ENCODE results near the gene NACAD.
A peak's percentile ranks its signal among the peaks of the same experiment; 100 is the strongest.

The NACAD gene

DNA sequence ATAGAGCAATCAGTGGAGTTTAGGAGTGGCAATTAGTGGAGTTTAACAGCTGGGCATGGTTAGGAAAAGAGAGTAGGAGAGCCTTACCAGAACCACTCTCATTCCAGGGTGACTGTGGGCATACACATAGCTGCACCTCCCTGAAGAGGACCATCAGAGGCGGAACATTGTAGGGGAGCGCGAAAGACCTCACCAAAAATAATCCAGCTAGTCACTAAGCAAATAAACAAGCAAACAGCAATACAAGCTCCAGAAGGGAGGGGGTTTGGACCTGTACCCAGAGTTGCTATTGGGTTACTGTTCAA lies 4.1 kb upstream of the NACAD start:
- Histone ChIP-seq H3K27ac (no peak overlapping the region), H3K4me3 (no peak overlapping the region)

DNA sequence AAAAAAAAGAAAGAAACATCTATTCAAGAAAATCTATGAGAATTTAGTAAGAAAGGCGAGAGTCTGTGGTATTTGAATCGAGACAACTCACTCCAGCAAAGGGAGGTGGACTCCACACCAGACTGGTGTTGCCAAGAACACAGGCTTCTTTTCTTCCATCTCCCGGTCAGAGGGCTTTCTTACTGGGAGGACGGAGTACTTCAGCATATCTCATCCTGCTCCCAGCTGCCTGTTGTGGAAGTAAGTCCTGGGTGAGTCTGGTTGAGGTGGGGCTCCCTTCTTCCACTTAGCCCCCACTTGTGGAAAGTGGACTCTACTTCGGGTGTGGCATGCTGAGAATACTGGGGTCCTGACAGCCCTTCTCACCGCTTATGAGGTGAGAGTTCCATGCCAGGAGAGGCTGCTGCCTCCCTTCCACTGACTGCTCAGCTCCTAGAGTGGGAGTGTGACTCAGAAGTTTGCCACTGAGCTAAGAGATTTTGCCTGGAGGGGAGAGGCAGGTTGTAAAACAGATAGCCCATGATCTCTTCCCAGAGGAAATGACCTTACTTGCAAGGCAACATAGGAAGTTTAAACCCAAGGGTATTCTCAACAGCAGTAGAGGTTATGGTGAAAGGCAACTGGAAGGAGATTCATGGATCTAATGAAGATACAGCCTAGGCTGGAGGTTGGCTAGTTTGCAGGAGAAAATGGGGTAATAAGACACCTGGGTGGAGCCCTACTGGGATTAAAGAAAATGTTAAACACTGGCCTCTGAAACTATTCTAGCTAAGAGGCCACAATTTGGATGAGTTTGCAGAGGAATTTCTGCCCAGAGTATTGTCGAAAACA lies 3.5 kb upstream of the NACAD start:
- Histone ChIP-seq H3K4me3 (no peak overlapping the region), H3K27ac (no peak overlapping the region)

DNA sequence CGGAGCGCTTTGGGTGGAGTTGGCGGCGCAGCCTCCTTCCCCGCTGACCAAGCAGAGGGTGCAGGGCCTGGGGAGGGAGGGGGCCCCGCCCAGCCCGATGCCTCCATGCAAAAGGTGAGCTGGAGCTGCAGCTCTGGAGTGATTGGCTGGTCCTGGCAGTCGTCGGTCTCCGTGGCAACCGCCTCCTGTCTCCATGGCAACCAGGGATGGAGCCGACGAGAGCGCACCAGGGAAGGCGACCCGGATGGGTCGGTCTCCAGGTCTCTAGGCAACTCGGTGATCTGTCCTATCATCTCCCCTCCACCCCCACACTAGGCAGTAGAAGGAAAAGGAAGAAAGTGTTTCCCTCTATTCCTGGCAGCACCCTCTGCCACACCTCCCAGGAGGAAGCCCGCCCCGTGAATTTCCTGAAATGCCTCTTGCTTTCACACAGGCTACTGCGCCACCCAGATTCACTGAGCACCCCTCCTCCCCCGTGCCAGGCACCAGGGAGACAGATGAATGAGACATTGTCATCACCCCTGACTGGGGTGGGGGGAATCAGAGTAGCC lies 647 bp upstream of the NACAD start:
- peak overlapping the region; percentile 31 to 49 (median 42) for H3K4me3 ChIP-seq
- H3K27ac ChIP-seq = peak overlapping the region in 4 of 21 experiments; percentile 5 to 76 (median 44)

DNA sequence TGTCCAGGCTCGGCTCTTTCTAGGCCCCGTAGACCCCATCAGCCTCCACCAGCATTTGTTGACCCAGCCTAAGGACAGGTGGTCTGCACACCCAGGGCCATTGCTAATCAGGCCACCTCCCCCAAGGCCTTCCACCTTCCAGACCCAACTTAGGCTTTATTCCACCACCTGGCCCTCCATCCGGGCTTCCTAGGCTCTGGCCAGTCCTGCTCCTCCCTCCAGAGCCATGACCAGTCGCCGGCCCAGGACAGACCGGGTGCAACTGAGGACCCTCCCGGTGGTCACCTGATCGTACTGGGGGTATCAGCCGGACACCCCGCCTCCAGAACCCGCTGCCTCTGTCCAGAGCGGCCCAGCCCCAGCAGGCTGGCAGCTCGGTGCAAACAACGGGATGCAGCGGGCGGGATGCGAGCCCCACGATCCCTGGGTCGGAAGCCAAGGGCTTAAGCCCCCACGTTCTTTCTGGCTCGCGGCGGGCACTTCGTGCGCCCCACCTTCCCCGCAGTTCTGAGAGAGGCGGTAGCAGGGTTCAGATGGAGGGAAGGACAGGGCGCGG lies 545 bp downstream of the NACAD start:
- H3K27ac ChIP-seq = peak overlapping the region in 10 of 21 experiments; percentile 5 to 76 (median 58)
- H3K4me3 ChIP-seq = peak overlapping the region; percentile 31 to 49 (median 42)

DNA sequence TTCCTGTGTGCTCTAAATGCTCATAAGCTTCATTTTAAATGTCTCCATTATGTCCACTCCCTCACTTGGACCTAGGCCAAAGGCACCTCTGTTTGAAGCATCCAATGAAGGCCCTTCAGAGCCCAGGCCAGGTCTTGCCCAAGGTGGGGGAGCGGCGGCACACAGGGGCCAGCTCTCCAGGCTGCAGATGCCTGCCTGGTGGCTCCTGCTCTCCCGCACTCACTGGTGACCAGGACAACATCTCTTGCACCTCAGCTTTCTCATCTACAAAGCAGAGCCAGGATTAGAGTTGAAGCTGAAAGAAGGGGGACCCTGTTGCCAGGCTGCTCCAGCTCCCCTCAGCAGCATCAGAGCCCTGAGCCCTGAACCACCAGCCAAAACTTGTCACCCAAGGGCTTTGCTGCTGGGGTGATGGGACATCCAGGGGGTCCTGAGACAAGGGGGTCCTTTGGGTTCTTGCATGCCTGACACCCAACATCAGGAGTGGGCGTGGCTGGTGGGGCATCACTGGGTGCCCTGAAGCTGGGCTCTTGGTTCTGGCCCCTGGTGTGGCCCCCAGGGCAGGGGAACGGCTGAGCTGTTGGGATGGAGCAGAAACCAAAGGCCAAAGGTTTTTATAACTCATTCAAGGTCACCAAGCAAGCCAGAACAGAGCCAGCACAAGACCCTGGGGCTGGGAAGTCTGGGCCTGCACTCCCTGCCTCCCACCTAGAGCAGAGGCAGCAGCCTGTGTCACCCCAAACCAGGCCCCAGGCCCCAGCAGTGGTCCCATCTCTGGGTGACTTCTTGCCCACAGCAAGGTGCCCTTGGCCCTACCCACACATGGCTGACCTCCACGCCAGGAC lies 1.2 kb downstream of the NACAD start:
- peak overlapping the region in 2 of 21 experiments; percentile 56 to 76 for H3K27ac ChIP-seq
- no peak overlapping the region for H3K4me3 ChIP-seq

DNA sequence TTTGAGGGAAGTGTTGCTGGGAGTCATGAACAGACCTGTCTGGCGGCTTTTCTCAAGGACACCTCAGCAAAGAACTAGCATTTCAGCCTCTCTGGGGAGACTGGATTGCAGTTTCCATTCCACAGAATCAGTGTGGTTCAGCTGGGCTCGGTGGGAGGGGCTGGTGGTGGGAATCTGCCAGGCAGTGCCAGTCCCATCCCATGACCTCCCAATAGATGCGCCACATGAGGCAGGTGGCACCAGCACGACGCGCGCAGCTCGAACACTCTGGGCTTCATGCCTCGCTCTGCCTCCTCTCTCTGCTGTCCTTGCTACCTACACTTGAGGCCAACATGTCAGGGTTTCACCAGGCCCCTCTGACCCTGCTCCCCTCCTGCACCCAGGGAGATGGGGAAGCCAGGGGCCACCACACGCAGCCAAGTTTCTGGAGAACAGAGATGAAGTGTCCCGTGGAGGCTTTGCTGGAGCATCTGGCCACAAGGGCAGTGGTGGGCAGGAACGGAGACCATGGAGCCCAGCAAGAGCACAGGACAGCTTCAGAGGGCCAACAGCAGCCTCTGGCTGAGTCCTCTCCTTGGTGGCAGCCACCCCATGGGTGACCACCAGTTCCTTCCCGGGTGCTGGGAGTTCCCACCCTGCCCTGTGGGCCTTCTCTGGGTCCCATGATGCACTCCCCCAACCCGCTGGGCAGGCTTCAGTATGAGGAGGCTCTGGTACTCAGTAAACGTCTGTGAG lies 2.3 kb downstream of the NACAD start:
- H3K4me3 ChIP-seq = no peak overlapping the region
- no peak overlapping the region for H3K27ac ChIP-seq

DNA sequence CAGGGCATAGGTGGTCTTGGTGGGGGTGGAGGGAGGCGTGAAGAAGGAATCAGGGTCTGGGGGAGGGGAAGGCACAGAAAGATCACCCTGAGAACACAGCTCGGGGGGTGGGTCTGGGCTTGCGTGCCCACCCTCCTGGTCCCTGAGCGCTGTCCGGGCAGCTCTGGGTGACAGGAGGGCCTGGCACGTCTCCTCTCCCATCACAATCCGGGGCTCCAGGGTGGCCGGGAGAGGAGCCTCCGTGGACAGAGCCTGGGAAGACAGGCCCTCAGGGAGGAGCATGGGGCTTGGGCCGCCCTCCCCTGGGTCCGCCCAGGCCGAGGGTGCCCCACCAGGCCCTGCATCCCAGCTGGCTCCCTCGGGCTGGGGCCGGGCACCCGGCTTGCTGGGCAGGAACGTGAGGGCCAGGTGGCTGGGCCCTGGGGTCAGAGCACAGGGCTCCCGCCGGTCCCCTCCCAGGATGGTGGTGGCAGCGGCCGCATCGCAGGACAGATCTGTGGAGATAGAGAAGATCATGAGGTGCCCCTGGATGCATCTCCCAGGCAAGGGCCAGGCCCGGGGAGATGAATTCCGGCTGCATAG lies 3.1 kb downstream of the NACAD start:
- H3K4me3 ChIP-seq = no peak overlapping the region

DNA sequence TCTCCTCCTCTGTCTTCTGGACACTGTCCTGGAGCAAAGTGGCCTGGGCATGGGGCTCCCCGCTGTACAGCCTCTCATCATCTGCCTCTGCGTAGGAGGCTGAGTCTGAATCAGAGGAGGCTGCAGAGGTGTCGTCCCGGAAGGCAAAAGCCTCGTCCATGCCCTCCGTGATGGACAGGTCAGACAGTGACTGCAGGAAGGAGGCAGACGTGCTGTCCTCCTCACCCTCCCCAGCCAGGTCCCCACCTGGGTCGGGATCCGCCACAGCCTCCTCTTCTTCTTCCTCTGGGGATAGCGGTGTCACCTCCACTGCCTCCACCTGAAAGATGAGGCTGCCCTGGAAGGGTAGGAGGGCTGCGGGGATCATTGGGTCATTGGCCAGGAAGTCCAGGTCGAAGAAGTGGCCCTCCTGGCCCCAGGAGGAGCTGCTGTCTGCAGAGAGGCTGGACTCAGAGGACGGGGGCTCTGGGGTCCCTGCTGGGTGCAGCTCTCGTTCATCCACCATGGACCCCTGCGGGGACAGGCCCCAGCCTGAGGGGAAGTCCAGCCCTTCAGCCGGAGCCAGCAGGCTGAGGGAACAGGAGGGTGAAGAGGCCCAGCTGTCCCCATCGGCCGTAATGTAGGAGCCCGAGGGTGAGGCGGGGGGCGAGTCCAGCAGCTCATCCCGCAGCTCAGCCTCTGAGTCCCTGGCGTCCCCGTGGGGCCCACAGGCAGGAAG lies 3.7 kb downstream of the NACAD start:
- Histone ChIP-seq H3K4me3 (no peak overlapping the region), H3K27ac (no peak overlapping the region)

More for the DNA sequence above, 3.1 kb downstream of the NACAD start:
- H3K27ac ChIP-seq = no peak overlapping the region

DNA sequence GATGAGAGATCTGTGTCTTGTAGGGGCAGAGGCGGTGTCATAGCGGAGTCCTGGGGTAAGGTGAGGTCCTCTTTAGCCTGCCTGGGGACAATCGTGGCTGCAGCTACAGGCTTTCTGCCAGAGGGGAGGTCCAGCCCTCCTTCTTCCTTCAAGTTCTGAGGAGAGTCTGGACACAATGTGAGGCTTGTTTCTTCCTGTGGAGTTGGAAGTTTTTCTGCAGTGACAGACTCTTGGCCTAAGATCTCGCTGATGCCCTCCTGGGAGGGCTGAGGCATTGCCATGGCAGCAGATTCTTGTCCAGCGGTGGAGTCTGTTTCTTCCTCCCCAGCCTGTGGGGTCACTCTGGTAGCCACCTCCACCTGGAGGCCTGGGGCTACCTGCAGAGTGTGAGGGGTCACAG lies 4.4 kb downstream of the NACAD start:
- Histone ChIP-seq H3K27ac (no peak overlapping the region), H3K4me3 (no peak overlapping the region)

DNA sequence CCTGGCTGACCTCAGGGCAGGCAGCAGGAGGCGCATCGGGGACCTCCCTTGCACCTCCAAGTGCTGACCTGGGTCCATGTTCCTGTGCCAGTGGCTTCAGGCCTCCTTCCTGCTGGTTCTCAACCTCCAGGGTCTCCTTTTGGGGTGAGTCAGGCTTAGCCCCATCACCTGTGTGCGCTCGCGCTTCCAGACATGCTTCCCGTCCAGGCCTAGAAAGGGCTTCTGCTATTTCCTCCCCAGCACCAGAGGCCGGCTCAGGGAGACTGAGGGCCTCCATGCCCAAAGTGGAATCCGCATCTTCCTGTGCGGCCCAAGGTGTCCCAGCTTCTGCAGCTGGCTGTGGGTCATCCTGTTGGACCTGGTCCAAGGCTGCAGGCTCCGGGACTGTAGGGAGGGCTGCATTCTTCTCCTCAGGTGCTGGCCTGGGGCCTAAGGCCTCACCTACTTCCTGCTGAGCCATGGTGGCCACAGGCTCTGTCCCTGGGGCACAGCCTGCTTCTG lies 5.9 kb downstream of the NACAD start:
- no peak overlapping the region for H3K27ac ChIP-seq
- H3K4me3 ChIP-seq = no peak overlapping the region

DNA sequence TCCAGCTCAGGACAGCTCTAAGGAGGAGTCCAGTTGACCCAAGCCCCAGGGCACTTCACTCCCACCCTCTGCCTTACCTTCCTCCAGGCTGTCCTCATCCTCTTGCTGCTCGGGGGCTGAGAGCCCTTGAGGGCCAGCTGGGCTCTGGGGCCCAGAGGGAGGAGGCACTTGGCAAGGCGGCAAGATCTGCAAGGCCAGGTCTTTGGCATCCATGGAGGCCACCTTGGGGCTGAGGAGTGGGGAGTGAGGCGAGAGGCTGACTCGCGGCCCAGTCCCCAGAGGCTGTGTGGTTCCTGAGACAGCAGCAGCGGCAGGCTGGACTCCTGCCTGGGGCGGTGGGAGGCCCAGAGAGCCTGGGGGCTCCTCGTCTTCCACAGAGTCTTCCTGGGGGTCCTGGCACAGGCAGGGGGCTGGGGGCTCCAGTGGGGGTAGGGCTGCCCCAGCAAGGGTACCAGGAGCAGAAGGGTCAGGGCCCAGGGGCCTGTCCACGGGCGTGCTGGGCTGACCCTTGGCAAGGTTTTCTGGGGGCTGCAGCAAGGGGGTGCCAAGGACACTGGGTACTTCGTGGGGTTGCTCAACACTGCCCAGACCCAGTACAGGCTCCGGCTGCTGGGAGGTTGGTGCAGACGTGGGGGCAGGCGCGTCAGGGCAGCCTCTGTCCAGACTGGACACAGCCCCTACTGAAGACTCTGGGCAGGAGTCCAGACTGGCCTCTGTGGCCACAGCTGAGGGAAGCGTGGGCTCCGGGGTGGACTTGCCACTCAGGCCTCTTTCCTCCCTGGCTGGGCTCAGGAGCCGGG lies 6.5 kb downstream of the NACAD start:
- no peak overlapping the region for H3K27ac ChIP-seq
- no peak overlapping the region for H3K4me3 ChIP-seq

DNA sequence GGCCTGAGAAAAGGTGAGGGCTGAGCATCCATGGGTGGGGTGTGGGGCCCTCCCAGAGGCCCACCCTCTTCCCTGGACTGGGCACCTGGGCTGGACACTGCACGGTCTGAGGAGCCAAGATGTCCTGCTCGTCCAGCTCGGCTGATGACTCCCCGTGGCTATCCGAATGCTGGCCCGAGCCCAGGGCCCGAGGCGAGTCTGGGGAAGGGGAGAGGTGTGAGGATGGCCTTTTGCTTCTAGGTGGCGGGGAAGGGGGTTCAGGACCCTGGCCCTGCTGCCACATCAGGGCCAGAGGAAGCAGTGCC lies 7.1 kb downstream of the NACAD start:
- H3K4me3 ChIP-seq = no peak overlapping the region
- H3K27ac ChIP-seq = no peak overlapping the region

DNA sequence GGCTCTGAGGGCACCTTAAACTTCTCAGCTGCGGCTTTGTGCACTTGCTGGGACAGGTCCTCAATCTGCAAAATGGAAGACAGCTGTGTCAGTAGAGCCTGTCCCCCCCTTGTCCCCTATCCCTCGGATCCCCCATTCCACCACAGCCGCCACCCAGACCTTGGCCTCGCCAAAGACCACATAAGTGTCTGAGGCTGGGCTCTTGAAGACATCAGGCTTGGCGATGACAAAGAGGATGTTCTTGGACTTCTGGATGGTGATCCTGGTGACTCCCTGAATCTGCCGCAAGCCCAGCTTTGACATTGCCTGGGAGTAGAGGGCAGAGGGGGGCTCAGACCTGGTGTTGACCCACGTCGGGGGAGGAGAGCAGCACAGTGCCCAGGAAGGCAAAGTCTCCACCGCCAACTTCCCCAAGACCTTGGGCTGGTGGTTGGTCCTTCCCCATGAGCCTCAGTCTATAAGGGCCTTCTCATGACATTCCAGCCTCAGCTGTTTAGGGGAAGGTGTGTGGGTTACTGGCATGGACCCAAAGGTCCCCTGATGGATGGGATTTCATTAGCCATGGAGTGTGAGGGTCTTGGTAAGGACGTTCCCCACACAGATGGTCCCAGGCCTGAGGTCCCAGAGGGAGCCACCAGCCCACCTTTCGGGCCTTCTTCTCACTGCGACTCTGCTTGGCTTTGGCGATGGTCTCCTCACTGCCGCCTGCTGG lies 7.7 kb downstream of the NACAD start:
- Histone ChIP-seq H3K27ac (no peak overlapping the region), H3K4me3 (peak overlapping the region in 1 of 7 experiments; percentile 6)

DNA sequence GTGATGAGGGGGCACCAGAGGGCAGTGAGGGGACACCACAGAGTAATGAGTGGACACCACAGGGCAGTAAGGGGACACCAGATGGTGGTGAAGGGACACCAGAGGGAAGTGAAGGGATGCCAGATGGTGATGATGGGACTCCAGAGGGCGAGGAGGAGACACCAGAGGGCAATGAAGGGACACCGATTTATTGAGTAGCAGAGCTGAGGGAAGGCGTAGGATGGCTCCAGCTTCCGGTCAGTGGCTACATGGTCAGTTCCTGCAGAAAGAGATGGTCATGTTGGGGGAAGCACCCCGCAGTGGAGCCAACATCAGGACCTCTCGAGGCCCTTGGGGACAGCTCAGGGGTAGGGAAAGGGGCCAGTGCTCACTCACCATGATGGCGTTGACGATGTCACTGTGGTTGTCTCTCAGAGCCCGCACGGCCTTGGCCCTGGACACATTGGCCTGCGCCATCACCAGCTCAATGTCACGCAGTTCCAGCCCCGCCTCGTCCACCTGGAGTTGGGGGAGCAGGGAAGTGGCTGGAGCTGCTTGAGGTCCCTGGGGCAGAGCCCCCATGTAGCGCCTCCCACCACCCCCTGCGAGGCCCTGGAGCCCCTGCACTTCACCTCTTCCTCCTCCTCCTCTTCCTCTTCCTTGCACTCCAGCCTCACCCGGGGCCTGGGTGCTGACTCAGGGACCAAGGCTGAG lies 8.4 kb downstream of the NACAD start:
- peak overlapping the region in 1 of 7 experiments; percentile 6 for H3K4me3 ChIP-seq
- H3K27ac ChIP-seq = no peak overlapping the region

DNA sequence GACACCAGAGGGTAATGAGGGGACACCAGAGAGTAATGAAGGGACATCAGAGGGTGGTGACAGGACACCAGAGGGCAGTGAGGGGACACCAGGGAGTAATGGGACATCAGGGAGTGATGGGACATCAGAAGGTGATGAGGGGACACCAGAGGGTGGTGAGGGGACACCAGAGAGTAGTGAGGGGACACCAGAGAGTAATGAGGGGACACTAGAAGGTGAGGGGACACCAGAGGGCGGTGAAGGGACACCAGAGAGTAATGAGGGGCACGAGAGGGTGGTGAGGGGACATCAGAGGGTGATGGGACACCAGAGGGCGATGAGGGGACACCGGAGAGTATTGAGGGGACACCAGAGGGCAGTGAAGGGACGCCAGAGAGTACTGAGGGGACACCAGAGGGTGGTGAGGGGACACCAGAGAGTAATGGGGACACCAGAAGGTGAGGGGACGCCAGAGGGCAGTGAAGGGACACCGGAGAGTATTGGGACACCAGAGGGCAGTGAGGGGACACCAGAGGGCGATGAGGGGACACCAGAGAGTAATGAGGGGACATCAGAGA lies 10.6 kb downstream of the NACAD start:
- Histone ChIP-seq H3K27ac (no peak overlapping the region), H3K4me3 (no peak overlapping the region)

DNA sequence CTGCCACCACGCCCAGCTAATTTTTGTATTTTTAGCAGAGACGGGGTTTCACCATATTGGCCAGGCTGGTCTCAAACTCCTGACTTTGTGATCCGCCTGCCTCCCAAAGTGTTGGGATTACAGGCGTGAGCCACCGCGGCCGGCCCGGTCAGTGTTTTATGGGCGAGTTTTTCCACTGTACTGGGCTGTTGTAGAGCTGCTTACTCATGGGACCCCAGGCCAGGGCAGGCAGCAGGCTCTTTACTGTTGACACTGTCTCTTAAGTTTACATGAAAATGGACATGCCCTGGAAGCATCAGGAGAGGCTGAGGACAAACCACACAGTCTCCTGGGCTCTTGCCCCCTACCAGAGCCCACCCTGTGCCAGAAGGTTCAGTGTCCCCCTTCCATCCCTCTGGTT lies 11.2 kb downstream of the NACAD start:
- Histone ChIP-seq H3K4me3 (no peak overlapping the region), H3K27ac (no peak overlapping the region)

DNA sequence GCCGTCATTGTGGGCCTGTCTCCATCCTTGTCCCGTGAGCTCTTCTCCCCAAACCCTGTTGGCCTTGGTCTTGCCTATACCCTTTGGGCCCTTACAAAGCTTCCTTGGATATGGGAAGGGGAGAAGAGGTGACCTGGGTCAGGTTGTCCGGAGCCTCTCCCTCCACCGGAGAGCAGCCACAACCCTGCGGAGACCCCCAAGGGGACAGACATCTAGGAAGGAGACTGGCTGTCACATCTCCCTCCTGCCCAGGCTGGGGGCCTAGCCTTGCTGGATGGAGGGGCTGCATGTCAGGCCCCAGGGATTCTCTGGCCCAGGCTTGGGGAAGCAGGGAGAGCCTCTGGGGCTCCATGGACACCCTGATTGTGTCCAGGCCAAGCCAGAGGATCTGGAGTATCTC lies 11.8 kb downstream of the NACAD start:
- Histone ChIP-seq H3K27ac (no peak overlapping the region), H3K4me3 (no peak overlapping the region)

Data from skin epidermis (tissue), 12 donors.